GM21825 (cell line): ENCODE measurements around the gene UBR2.
"Not testable (repeated sequence)": the region's sequence is repeated elsewhere in the genome, so short reads cannot be mapped to it uniquely, and the experiment has no call there.

ENCODE experiments used
- ATAC-seq: cut with Tn5 transposase; IDR thresholded peaks from one replicate; pipeline ENCODE4 v1.9.1; 2021; ENCODE audit warnings: mild to moderate bottlenecking, moderate library complexity; ENCODE audit not compliant: unreplicated experiment

The UBR2 gene

GRCh38 chr6:42555477-42556457 lies 8.1 kb upstream of the UBR2 start:
- no peak for ATAC-seq

- no peak for ATAC-seq
Observed at GRCh38 chr6:42556462-42556861, 7.4 kb upstream of the UBR2 start.

DNA sequence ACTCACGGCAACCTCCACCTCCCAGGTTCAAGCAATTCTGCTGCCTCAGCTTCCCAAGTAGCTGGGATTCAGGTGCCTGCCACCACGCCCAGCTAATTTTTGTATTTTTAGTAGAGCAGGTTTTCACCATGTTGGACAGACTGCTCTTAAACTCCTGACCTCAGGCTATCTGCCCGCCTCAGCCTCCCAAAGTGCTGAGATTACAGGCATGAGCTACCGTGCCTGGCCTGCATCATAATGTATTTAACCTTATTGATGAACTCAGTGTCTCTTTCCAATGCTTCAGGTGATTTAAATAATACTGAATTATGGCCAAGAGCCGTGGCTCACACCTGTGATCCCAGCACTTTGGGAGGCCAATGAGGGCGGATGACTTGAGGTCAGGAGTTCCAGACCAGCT lies 4.6 kb upstream of the UBR2 start:
- ATAC-seq = not testable (repeated sequence)

- no peak for ATAC-seq
Observed at GRCh38 chr6:42561986-42562385, 1.8 kb upstream of the UBR2 start.

DNA sequence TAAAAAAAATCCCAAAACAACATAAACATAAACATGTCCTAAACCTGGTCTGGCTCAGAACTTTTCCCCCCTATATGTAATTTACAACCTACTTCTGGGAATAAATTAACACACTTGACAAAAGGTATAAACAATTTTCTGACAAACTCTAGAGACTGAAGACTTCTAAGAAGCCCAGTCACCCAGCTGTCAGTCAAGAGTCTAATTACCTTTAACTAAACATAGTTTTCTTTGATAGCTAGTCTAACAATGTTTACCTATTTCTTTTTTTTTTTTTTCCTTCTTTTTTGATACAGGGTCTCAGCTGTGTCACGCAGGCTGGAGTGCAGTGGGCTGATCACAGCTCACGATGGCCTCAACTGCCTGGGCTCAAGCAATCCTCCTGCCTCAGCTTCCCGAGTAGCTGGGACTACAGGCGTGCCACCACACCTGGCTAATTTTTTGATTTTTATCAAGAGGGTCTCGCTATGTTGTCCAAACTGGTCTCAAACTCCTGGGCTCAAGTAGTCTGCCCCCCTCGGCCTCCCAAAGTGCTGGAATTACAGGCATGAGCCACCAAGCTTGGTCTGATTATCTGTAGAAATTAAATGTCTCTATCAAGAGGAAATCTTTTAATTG lies 932 bp upstream of the UBR2 start:
- ATAC-seq = no peak

DNA sequence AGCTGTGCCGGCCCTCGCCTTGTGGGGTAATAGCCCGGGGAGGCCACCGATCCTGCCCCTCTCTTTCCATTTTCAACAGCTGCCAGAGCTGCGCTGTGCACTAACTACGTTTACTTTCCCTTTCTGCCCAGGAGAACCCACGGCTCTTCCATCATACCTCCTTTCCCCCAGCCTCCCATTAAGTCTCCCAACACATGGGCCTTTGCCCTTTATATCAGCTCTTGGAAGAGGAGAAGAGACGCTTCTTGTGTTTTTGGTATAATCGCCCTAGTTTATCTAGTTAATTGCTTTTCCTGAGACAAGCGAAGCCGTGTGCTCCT lies 637 bp downstream of the UBR2 start:
- ATAC-seq = no peak

DNA sequence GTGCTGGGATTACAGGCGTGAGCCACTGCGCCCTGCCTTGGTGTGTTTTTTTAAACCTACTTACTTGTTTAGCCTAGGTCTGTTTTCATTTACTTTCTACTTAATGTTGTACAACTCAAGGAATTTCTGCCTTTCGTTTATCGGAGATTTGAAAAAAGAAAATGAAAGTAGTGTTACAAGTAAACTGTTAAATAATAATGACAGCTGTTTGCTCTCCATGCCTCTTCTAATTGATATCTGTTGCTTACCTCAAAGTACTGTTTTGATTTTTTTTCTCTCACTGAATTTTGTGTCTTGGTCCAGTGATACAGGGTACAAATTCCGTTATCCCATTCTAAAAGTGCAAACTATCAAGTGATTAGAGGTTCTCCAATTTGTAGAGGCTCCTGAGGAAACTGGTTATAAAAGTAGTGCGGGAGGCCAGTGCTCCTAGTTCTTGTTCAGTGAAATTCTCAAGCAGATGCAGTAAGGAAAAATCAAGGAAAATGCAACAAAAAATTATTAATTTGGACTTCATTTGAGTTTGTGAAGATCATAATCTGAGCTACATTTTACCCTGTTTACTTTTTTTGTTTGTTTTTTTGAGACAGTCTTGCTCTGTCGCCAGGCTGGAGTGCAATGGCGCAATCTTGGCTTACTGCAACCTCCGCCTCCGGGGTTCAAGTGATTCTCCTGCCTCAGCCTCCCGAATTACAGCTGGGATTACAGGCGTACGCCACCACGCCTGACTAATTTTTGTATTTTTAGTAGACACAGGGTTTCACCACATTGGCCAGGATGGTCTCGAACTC lies 2.2 kb downstream of the UBR2 start:
- ATAC-seq = no peak

- no peak for ATAC-seq
Observed at GRCh38 chr6:42566614-42567208, 2.9 kb downstream of the UBR2 start.

- not testable (repeated sequence) for ATAC-seq
Observed at GRCh38 chr6:42567237-42567636, 3.4 kb downstream of the UBR2 start.

GRCh38 chr6:42569102-42570028 lies 5.5 kb downstream of the UBR2 start:
- ATAC-seq = no peak

DNA sequence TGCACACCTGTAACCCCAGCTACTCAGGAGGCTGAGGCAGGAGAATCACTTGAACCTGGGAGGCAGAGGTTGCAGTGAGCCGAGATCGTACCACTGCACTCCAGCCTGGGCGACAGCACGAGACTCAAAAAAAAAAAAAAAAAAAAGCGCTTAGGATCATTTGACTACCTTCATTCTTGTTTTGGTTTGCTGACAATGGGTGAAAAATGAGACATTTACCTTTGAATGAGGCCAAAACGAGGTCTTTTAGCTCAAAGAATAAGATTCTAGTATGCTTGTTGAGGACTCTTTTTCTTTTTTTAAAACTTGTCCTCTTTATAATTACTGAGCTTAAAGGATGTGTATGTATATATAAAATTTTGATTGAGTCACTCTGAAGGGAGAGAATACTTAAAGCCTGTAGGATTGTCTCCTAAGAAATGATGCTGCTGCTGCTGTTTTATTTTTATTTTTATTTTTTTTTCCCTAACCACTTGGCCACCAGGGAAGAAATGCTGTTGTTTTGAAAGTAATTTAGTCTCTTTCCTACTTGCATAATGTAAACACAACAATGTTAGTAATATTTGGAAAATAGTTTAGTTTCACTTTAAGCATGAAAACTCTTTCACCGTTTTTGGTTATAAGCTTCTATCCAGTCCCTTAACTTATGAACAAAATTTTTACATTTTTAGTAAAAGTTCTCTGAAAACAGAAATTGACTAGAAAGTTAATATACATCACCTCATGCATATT lies 7.9 kb downstream of the UBR2 start:
- ATAC-seq = peak; percentile 35

DNA sequence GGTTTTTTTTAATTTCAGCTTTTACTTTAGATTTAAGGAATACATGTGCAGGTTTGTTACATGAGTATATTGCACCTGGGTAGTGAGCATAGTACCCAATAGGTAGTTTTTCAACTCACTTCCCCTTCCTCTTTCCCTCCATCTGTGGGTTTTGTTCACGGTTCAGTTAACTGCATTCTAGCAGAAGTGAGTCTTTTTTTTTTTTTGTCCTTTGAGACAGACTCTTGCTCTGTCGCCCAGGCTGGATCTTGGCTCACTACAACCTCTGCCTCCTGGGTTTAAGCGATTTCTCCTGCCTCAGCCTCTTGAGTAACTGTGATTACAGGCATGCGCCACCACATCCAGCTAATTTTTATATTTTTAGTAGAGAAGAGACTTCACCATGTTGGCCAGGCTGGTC lies 8.7 kb downstream of the UBR2 start:
- ATAC-seq = peak; percentile 70

GRCh38 chr6:42576538-42576937 lies 12.7 kb downstream of the UBR2 start:
- ATAC-seq = not testable (repeated sequence)

- ATAC-seq = no peak
Observed at GRCh38 chr6:42598300-42598699, 34.5 kb downstream of the UBR2 start.

DNA sequence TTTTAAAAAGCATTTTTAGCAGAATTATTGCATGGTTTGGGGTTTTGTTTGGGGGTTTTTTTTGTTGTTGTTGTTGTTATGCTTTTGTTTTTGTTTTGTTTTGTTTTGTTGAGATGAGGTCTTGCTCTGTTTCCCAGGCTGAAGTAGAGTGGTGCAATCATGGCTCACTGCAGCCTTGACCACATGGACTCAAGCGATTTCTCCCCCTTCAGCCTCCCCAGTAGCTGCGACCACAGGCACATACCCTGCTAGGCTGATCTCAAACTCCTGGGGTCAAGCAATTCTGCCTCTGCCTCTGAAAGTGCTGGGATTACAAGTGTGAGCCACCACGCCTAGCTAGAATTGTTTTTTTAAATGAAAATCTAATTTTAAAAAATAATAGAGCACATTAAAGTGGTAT lies 35.7 kb downstream of the UBR2 start:
- ATAC-seq = no peak

DNA sequence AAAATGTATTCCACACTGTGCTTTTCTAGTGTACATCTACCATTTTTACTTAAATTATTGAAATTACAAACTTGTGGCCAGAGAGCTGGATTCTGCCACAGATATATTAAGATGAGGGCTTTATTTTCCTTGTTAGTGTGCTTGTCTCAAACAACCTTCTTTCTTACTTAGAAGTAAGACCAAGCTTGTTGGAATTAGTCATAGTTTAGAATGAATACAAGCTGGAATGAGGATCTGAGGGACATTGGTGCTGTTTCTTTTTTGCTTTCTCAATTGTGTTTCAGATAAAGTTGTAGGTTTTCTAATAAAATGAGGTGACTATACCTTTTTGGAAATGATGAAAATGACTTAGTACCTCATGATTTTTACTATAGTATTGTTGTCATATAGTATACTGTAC lies 40.3 kb downstream of the UBR2 start:
- no peak for ATAC-seq

GRCh38 chr6:42604699-42605098 lies 40.9 kb downstream of the UBR2 start:
- not testable (repeated sequence) for ATAC-seq

DNA sequence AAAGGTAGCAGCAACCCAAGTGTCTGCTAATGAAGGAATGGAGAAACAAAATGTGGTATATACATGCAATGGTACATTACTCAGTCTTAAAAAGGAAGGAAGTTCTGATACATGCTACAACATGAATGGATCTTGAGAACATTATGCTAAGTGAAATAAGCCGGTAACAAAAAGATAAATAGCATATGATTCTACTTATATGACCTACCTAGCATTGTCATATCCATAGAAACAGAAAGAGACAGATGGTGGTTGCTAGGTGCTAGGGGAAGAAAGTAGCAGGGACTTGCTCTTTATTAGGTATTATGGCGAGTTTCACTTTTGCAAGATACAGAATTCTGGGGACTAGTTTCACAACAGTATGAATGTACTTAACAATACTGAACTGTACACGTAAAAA lies 46.6 kb downstream of the UBR2 start:
- no peak for ATAC-seq

- no peak for ATAC-seq
Observed at GRCh38 chr6:42615518-42615917, 51.7 kb downstream of the UBR2 start.
